NT2/D1 (cell line): ENCODE results near the gene CHRM1.

Experiments
- DNase-seq: peaks from one replicate; pipeline ENCODE4 v3.0.0-alpha.2; 2011; ENCODE audit warnings: low read depth, low spot score
- H3K27me3 ChIP-seq: 2 replicates; pipeline ENCODE4 v1.6.0; 2011; ENCODE audit warnings: mild to moderate bottlenecking; ENCODE audit not compliant: insufficient read length, insufficient read depth
- H3K36me3 ChIP-seq: 2 replicates; pipeline ENCODE4 v1.6.1; 2011; ENCODE audit warnings: mild to moderate bottlenecking, low read length, mixed read lengths; ENCODE audit not compliant: insufficient read depth, insufficient read length
- H3K4me1 ChIP-seq: 2 replicates; pipeline ENCODE4 v1.5.1; 2011; ENCODE audit not compliant: insufficient read depth, insufficient read length
- H3K4me3 ChIP-seq: 2 replicates; pipeline ENCODE4 v1.5.1; 2011; ENCODE audit warnings: low read depth; ENCODE audit not compliant: insufficient read length
- H3K9ac ChIP-seq: 2 replicates; pipeline ENCODE4 v1.6.0; 2011; ENCODE audit warnings: low read depth; ENCODE audit not compliant: insufficient read length
- H3K9me3 ChIP-seq: 2 replicates; pipeline ENCODE4 v1.5.1; 2011; ENCODE audit warnings: mild to moderate bottlenecking, low read length; ENCODE audit not compliant: insufficient read depth
- SUZ12 ChIP-seq: IDR thresholded peaks from 2 replicates; pipeline ENCODE4 v1.6.1; 2011; ENCODE audit not compliant: insufficient read length, insufficient read depth; ENCODE audit errors: extremely low read depth
- YY1 ChIP-seq: IDR thresholded peaks from 2 replicates; pipeline ENCODE4 v1.6.1; 2011; ENCODE audit not compliant: insufficient read length, insufficient read depth
- ZNF274 ChIP-seq: IDR thresholded peaks from 2 replicates; pipeline ENCODE4 v1.6.1; 2011; ENCODE audit warnings: mild to moderate bottlenecking, low read depth, low read length

Gene CHRM1

GRCh38 chr11:62908468-62909072, 12.6 kb downstream of the CHRM1 start:
- peaks cover 11% of the 10 kb centered on the region; the same call in 1 of the 2 replicates for H3K9me3 ChIP-seq
- H3K9ac ChIP-seq = no peak overlapping the region
- H3K4me1 ChIP-seq = peaks cover 20% of the 10 kb centered on the region
- no peaks in the 10 kb centered on the region for H3K36me3 ChIP-seq
- H3K4me3 ChIP-seq = no peak overlapping the region
- no peak for DNase-seq
- H3K27me3 ChIP-seq = peaks cover 8% of the 10 kb centered on the region
- TF ChIP-seq YY1 = no peak
- TF ChIP-seq ZNF274 = no peak
- TF ChIP-seq SUZ12 = no peak

- H3K9me3 ChIP-seq = peaks cover 11% of the 10 kb centered on the region; the same call in 1 of the 2 replicates
- peaks cover 17% of the 10 kb centered on the region for H3K4me1 ChIP-seq
- TF ChIP-seq ZNF274 (no peak), SUZ12 (no peak), YY1 (no peak)
- H3K36me3 ChIP-seq = no peaks in the 10 kb centered on the region
- no peak overlapping the region for H3K9ac ChIP-seq
- DNase-seq = peak; percentile 92
- H3K4me3 ChIP-seq = no peak overlapping the region
- peaks cover 8% of the 10 kb centered on the region for H3K27me3 ChIP-seq
Observed at GRCh38 chr11:62905927-62906531, 15.1 kb downstream of the CHRM1 start.

DNA sequence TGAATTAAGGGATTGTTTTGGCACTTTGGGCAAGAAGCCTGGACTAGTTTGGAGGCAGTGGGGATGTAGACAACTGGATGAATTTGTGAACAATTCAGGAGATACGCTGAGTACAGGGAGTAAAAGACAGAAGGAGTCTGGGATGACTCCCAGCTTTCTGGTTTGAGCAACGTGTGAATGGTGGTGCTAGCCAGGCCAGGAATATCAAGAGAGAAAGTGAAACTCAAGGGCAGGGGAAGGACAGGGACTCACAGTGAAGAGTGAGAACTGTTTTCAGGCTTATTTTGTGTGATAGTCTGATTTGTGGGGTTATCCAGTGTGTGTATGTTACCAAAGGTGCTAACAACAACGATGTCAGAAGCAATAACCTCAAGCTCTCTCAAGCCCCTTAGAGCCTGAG, 15.9 kb downstream of the CHRM1 start:
- Histone ChIP-seq H3K9ac (no peak overlapping the region), H3K4me3 (no peak overlapping the region), H3K9me3 (peaks cover 11% of the 10 kb centered on the region; the same call in 1 of the 2 replicates), H3K4me1 (peaks cover 13% of the 10 kb centered on the region), H3K36me3 (no peaks in the 10 kb centered on the region), H3K27me3 (peaks cover 8% of the 10 kb centered on the region)
- no peak for DNase-seq
- TF ChIP-seq YY1 (no peak), SUZ12 (no peak), ZNF274 (no peak)

- Histone ChIP-seq H3K36me3 (no peaks in the 10 kb centered on the region), H3K27me3 (peaks cover 8% of the 10 kb centered on the region), H3K4me1 (no peaks in the 10 kb centered on the region), H3K9ac (no peak overlapping the region), H3K9me3 (peaks cover 10% of the 10 kb centered on the region; the same call in 1 of the 2 replicates), H3K4me3 (no peak overlapping the region)
- no peak for DNase-seq
- TF ChIP-seq ZNF274 (no peak), SUZ12 (no peak)
Observed at GRCh38 chr11:62902932-62903331, 18.2 kb downstream of the CHRM1 start.

- Histone ChIP-seq H3K36me3 (no peaks in the 10 kb centered on the region), H3K27me3 (no peaks in the 10 kb centered on the region), H3K4me1 (peaks cover 2% of the 10 kb centered on the region), H3K9me3 (no peaks in the 10 kb centered on the region), H3K4me3 (no peak overlapping the region), H3K9ac (no peak overlapping the region)
- TF ChIP-seq ZNF274 (no peak), SUZ12 (no peak), YY1 (no peak)
- DNase-seq = no peak
Observed at GRCh38 chr11:62898027-62898426, 23.1 kb downstream of the CHRM1 start.

DNA sequence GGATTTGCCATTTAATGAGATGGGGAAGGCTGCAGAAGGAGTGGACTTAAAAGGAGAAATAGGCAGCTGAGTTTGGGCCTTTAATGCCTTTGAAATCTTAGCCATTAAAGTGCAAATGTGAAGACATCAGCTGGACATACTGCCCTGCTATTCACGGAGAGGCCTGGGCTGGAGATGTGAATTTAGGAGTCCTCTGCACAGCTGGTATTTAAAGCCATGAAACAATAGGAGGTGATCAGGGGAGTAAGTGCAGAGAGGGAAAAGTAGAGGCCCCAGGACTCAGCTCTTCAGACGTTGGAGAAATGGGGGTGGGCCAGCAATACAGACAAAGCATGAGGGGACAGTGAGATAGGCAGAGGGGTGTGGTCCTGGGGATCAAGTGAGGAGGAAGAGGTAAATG, 23.9 kb downstream of the CHRM1 start:
- no peak overlapping the region for H3K4me3 ChIP-seq

DNA sequence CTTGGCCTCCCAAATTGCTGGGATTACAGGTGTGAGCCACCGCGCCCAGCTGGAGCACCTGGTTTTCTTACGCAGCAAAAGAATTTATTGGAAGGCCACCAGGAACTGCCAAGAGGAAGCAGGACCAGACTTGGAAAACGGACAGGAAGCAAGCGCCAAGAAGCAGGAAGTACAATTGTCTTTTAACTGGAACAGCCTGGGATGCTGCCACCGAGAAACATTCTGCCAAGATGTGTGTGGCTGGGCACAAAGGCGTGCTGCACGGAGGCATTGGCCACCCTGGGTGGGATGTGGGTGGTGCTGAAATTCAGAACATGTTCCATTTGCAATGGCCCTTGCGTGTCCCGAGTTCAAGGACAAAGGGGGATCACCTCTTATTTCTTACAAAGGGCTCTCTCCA, 25.1 kb downstream of the CHRM1 start:
- H3K4me3 ChIP-seq = no peak overlapping the region
- no peak overlapping the region for H3K9ac ChIP-seq
- no peaks in the 10 kb centered on the region for H3K27me3 ChIP-seq
- H3K36me3 ChIP-seq = no peaks in the 10 kb centered on the region
- peaks cover 2% of the 10 kb centered on the region for H3K4me1 ChIP-seq
- DNase-seq = no peak
- H3K9me3 ChIP-seq = no peaks in the 10 kb centered on the region
- TF ChIP-seq ZNF274 (no peak), SUZ12 (no peak), YY1 (no peak)

More for the DNA sequence above, 23.9 kb downstream of the CHRM1 start:
- Histone ChIP-seq H3K4me1 (peaks cover 2% of the 10 kb centered on the region), H3K27me3 (no peaks in the 10 kb centered on the region), H3K9me3 (no peaks in the 10 kb centered on the region), H3K9ac (no peak overlapping the region), H3K36me3 (no peaks in the 10 kb centered on the region)
- DNase-seq = no peak
- no peak for TF ChIP-seq YY1
- TF ChIP-seq SUZ12 = no peak
- no peak for TF ChIP-seq ZNF274
